A549 (cell line): ENCODE data around the gene NKG7.

Source experiments
- KDM5A ChIP-seq: fragments of 200-600 bp; sonication (generic); IDR thresholded peaks from 2 replicates; pipeline ENCODE4 v1.6.1; 2016; ENCODE audit warnings: antibody characterized with exemption, mild to moderate bottlenecking
- NFE2L2 ChIP-seq: fragments of 150-350 bp; conservative IDR thresholded peaks from 2 replicates; pipeline ENCODE4 v1.6.1; 2014; ENCODE audit warnings: low read length
- POLR2A ChIP-seq: IDR thresholded peaks from 2 replicates; pipeline ENCODE4 v1.6.1; 2012; ENCODE audit warnings: mild to moderate bottlenecking, low read length
- POLR2AphosphoS2 ChIP-seq: conservative IDR thresholded peaks from 2 replicates; pipeline ENCODE4 v1.6.1; 2012; ENCODE audit warnings: low read length, improper control_type of control experiment, inconsistent platforms
- RFX5 ChIP-seq: fragments of 450-650 bp; IDR thresholded peaks from 2 replicates; pipeline ENCODE4 v1.7.1; 2014; ENCODE audit warnings: antibody characterized with exemption, mild to moderate bottlenecking, moderate library complexity
- TF ChIP-seq, protein P1 (sequence below): fragments of >200 bp; sonication (Bioruptor Twin); formaldehyde crosslinking; IDR thresholded peaks from 3 replicates; pipeline ENCODE4 v1.5.1; 2016

DNA sequence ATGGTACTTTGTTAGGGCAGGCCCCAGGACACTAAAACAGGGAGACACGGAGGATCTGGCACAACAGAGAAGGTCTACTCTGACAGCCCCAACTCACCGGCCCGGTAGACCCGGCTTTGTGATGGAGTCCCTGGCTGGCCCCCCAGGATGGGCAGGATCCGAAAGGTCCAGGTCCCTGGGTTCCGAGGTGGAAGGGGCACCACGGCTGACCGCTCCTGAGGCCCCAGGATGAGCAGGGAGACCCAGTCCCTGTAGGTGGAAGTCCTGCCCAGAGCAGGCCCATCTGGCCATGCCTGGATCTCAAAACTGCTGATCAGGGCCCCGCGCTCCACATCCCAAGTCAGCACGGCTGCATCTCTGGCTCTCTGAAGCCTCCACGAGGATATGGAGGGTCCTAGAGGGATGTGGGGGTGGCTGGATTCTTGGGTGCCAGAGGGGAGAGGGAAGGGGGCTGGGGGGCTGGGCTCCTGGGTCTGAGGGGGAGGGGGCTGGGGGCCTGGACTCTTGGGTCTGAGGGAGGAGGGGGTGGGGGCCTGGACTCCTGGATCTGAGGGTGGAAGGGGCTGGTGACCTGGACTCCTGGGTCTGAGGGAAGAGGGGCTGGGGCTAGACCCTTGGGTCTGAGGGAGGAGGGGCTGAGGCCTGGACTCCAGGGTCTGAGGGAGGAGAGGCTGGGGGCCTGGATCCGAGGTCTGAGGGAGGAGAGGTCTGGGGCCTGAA lies 35.2 kb downstream of the NKG7 start:
- TF ChIP-seq POLR2AphosphoS2 (no peak), NFE2L2 (no peak), KDM5A (no peak), POLR2A (no peak), RFX5 (no peak)
- TF ChIP-seq, protein P1, sequence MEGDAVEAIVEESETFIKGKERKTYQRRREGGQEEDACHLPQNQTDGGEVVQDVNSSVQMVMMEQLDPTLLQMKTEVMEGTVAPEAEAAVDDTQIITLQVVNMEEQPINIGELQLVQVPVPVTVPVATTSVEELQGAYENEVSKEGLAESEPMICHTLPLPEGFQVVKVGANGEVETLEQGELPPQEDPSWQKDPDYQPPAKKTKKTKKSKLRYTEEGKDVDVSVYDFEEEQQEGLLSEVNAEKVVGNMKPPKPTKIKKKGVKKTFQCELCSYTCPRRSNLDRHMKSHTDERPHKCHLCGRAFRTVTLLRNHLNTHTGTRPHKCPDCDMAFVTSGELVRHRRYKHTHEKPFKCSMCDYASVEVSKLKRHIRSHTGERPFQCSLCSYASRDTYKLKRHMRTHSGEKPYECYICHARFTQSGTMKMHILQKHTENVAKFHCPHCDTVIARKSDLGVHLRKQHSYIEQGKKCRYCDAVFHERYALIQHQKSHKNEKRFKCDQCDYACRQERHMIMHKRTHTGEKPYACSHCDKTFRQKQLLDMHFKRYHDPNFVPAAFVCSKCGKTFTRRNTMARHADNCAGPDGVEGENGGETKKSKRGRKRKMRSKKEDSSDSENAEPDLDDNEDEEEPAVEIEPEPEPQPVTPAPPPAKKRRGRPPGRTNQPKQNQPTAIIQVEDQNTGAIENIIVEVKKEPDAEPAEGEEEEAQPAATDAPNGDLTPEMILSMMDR, result no peak
